H1 (cell line): ENCODE data around the gene PTPRG. TPM values are rescaled to one million over a fixed set of nuclear protein-coding genes. Genes with fewer than 3 reads are reported as not detected.

ENCODE experiments used
- CHD7 ChIP-seq: fragments of 300-600 bp; sonication (generic); IDR thresholded peaks from 2 replicates; pipeline ENCODE4 v1.7.1; 2012; ENCODE audit warnings: low read length, moderate library complexity, mild to moderate bottlenecking, inconsistent platforms; ENCODE audit not compliant: insufficient replicate concordance
- NRF1 ChIP-seq: IDR thresholded peaks from 2 replicates; pipeline ENCODE4 v1.6.1; 2011; ENCODE audit warnings: mild to moderate bottlenecking, low read depth, low read length, improper control_type of control experiment
- RNF2 ChIP-seq: fragments of 200-900, 300-1000 bp; sonication (generic); IDR thresholded peaks from 2 replicates; pipeline ENCODE4 v1.7.1; 2016; ENCODE audit warnings: borderline replicate concordance, low read depth, mild to moderate bottlenecking, antibody characterized with exemption, low read length; ENCODE audit not compliant: poor library complexity, severe bottlenecking; ENCODE audit errors: missing control alignments
- polyA plus RNA-seq, 7 experiments: library from polyadenylated mRNA; depleted of rRNA in 3 of 7; stranded (reverse) in 5 of 7; unstranded in 2 of 7; fragments of >200 nt in 5 of 7; fragments of 200-250 nt in 2 of 7; gene quantifications; 1 replicate in 5 of 7; 2 replicates in 1 of 7; 4 replicates in 1 of 7; pipeline versions ENCODE4 v1.2.1 to v1.2.3, GENCODE V29; 2011 to 2013; ENCODE audit warnings: missing spikeins in 2 of 7, mixed read lengths in 2 of 7
- total RNA-seq: library from RNA; stranded (reverse); fragmentation: NEBNext Ultra II Directional; extraction: Animal tissue kit (Norgen Biotek cat#: 25700); gene quantifications from 2 replicates; pipeline ENCODE4 v1.2.1, GENCODE V29; 2021

PTPRG gene
- total and polyA plus RNA-seq, 2 of the 8 experiments (the other 6 are each of a cell fraction or from before 2014, with no cell fraction given): 23.3 to 96.2 TPM

GRCh38 chr3:61780455-61781228, 219.3 kb downstream of the PTPRG start (continued):
- TF ChIP-seq RNF2: no peak
- TF ChIP-seq CHD7: no peak
- TF ChIP-seq NRF1: no peak
